ENCODE results near the gene ATP6V1G3. TPM values are rescaled to one million over a fixed set of nuclear protein-coding genes. Genes with fewer than 3 reads are reported as not detected.
A peak's percentile ranks its signal among the peaks of the same experiment; 100 is the strongest.

ATP6V1G3 gene
- total RNA-seq, 3 donors from 2014 or later, result not detected

- H3K9me3 ChIP-seq, result no peaks in the 10 kb centered on the region
- H3K4me1 ChIP-seq (ENCODE audit: low read depth), result no peaks in the 10 kb centered on the region
- ATAC-seq (no peak), DNase-seq (no peak)
- TF ChIP-seq, protein P1, sequence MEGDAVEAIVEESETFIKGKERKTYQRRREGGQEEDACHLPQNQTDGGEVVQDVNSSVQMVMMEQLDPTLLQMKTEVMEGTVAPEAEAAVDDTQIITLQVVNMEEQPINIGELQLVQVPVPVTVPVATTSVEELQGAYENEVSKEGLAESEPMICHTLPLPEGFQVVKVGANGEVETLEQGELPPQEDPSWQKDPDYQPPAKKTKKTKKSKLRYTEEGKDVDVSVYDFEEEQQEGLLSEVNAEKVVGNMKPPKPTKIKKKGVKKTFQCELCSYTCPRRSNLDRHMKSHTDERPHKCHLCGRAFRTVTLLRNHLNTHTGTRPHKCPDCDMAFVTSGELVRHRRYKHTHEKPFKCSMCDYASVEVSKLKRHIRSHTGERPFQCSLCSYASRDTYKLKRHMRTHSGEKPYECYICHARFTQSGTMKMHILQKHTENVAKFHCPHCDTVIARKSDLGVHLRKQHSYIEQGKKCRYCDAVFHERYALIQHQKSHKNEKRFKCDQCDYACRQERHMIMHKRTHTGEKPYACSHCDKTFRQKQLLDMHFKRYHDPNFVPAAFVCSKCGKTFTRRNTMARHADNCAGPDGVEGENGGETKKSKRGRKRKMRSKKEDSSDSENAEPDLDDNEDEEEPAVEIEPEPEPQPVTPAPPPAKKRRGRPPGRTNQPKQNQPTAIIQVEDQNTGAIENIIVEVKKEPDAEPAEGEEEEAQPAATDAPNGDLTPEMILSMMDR (IDR thresholded peaks at IDR 0.05), result no peak
- H3K36me3 ChIP-seq (ENCODE audit: low read depth), result no peaks in the 10 kb centered on the region
- intact Hi-C loops (cut with DNase I, micrococcal nuclease), result no loop called here
- H3K4me3 ChIP-seq, result no peak overlapping the region
Observed at GRCh38 chr1:198498881-198499280, 41.6 kb downstream of the ATP6V1G3 start.

GRCh38 chr1:198498103-198498385 is 42.4 kb downstream of the ATP6V1G3 start:
- ATAC-seq (no peak), DNase-seq (no peak)
- Histone ChIP-seq H3K36me3 (ENCODE audit: low read depth) (no peaks in the 10 kb centered on the region), H3K9me3 (no peaks in the 10 kb centered on the region), H3K4me1 (ENCODE audit: low read depth) (no peaks in the 10 kb centered on the region), H3K4me3 (no peak overlapping the region)
- intact Hi-C loops (cut with DNase I, micrococcal nuclease), result no loop called here
- TF ChIP-seq, protein P1 (IDR thresholded peaks at IDR 0.05), result no peak

DNA sequence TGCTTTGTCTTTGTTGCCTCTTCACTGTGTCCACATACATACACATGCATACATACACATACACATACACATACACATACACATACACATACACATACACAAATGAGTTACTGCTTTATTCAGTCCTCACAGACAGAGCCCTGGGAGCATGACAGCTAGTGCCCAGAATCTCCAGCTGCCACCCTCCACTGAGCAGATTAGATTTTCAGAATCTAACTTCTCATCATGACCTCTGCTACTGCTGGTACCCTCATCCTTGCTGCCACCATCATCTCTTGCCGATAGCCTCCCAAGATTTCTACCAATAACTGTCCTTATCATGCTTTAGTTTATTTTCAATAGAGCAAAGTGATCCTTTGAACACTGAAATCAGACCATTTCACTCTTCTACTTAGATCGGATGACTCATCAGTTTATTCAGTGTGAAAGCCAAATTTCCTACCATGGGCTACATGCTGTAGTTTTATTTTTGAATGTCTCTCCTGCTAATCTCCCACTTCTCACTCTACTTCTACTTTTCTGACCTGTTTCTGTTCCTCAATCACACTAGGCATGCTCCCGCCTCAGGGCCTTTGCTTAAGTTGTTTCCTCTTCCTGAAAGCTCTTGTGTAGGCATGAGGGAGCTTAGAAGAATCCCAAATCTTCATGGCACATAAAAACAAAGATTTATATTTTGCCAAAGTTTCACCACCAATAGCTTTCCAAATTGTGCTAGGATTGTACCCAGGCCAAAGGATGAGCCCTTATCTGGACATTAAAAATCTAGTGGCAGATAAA is 43.0 kb downstream of the ATP6V1G3 start:
- H3K4me1 ChIP-seq (ENCODE audit: low read depth), result no peaks in the 10 kb centered on the region
- no peak overlapping the region for H3K4me3 ChIP-seq
- no peaks in the 10 kb centered on the region for H3K36me3 ChIP-seq (ENCODE audit: low read depth)
- no peaks in the 10 kb centered on the region for H3K9me3 ChIP-seq
- DNase-seq, result peak in 1 of 3 donors; percentile 16
- TF ChIP-seq, protein P1 (IDR thresholded peaks at IDR 0.05), result no peak
- ATAC-seq, result peak; percentile 17
- intact Hi-C loops (cut with DNase I, micrococcal nuclease), result no loop called here

DNA sequence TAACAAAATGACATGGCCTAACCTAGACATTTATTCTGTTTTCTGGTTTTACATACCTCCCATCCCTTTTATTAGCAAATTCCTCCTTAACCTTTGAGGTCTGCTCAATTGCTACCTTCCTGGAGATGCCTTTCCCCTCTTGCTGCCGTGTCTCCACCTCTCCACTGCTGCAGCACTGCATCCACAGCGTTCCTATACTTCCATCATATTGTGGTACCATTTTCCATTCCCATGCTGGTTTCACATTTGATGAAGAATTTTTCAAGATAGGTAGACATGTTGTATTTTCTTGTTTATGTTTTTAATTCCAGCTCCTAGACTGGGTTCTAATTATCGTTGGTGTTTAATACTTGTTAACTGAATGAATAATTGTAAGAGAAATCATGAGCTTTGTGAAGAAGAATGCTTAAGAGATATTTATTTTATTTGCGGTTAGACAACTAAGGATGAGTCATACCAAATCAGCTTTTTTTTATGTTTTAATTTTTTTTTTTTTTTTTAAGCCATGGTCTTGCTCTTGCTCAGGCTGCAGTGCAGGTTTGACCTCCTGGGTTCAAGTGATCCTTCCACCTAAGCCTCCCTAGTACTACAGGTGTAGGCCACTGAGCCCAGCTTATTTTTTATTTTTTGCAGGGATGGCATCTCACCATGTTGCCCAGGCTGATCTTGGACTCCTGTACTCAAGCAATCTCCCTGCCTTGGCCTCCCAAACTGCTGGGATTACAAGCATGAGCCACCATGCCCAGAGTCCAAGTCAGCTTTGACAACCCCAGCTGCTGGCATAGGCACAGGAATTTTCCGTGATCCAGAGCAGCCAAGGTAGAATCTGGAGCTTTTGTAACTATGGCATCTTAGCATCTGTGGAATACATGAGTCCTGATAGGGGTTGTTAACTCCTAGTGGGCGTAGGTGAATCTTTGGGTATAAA is 44.0 kb downstream of the ATP6V1G3 start:
- H3K9me3 ChIP-seq, result no peaks in the 10 kb centered on the region
- TF ChIP-seq, protein P1 (IDR thresholded peaks at IDR 0.05), result no peak
- DNase-seq (no peak), ATAC-seq (no peak)
- no peaks in the 10 kb centered on the region for H3K36me3 ChIP-seq (ENCODE audit: low read depth)
- intact Hi-C loops (cut with DNase I, micrococcal nuclease), result no loop called here
- no peak overlapping the region for H3K4me3 ChIP-seq
- no peaks in the 10 kb centered on the region for H3K4me1 ChIP-seq (ENCODE audit: low read depth)

- intact Hi-C loops (cut with DNase I, micrococcal nuclease), result no loop called here
- DNase-seq, result no peak
- H3K9me3 ChIP-seq, result no peaks in the 10 kb centered on the region
- TF ChIP-seq, protein P1 (IDR thresholded peaks at IDR 0.05), result no peak
- H3K4me1 ChIP-seq (ENCODE audit: low read depth), result no peaks in the 10 kb centered on the region
- no peaks in the 10 kb centered on the region for H3K36me3 ChIP-seq (ENCODE audit: low read depth)
- no peak for ATAC-seq
- H3K4me3 ChIP-seq, result no peak overlapping the region
Observed at GRCh38 chr1:198495631-198496030, 44.8 kb downstream of the ATP6V1G3 start.
